Liver (tissue), 9 donors: ENCODE measurements around the gene INO80. TPM values are rescaled to one million over a fixed set of nuclear protein-coding genes. Genes with fewer than 3 reads are reported as not detected.

ENCODE experiments used
- DNase-seq: peaks from one replicate; pipeline ENCODE4 v3.0.0-alpha.2; 2017; ENCODE audit warnings: low spot score
- H3K27ac ChIP-seq, 2 donors: one replicate each; pipeline ENCODE4 v1.7.0; 2013; ENCODE audit warnings: inconsistent platforms in 2 of 2, low read length in 2 of 2, control low read depth in 1 of 2, low read depth in 1 of 2, mild to moderate bottlenecking in 1 of 2
- H3K27me3 ChIP-seq, 4 donors: one replicate each; pipeline versions ENCODE4 v1.6.1 to v1.7.0; 2013; ENCODE audit warnings: low read length in 3 of 4, inconsistent platforms in 1 of 4, mild to moderate bottlenecking in 1 of 4, moderate library complexity in 1 of 4; ENCODE audit not compliant: control insufficient read depth in 4 of 4, insufficient read depth in 4 of 4
- H3K36me3 ChIP-seq, 4 donors: one replicate each; pipeline versions ENCODE4 v1.6.1 to v1.7.0; 2013; ENCODE audit warnings: low read length in 3 of 4, mild to moderate bottlenecking in 3 of 4, low read depth in 1 of 4, moderate library complexity in 1 of 4; ENCODE audit not compliant: control insufficient read depth in 4 of 4, insufficient read depth in 3 of 4
- H3K4me1 ChIP-seq, 4 donors: one replicate each; pipeline versions ENCODE4 v1.6.1 to v1.7.0; 2013; ENCODE audit warnings: low read length in 3 of 4, mild to moderate bottlenecking in 3 of 4, moderate library complexity in 1 of 4; ENCODE audit not compliant: control insufficient read depth in 4 of 4, insufficient read depth in 4 of 4
- H3K4me3 ChIP-seq, 3 donors: one replicate each; pipeline versions ENCODE4 v1.6.1 to v1.7.0; 2013; ENCODE audit warnings: low read length in 3 of 3, control low read depth in 1 of 3, low read depth in 1 of 3, mild to moderate bottlenecking in 1 of 3
- H3K9ac ChIP-seq, 2 donors: one replicate each; pipeline ENCODE4 v1.7.0; 2013; ENCODE audit warnings: low read length in 2 of 2, mild to moderate bottlenecking in 2 of 2, moderate library complexity in 2 of 2, control low read depth in 1 of 2, low read depth in 1 of 2
- H3K9me3 ChIP-seq, 4 donors: one replicate each; pipeline versions ENCODE4 v1.6.1 to v1.7.0; 2013; ENCODE audit warnings: low read length in 3 of 4; ENCODE audit not compliant: control insufficient read depth in 4 of 4
- ATF3 ChIP-seq: IDR thresholded peaks from 2 replicates; pipeline ENCODE4 v1.6.1; 2016; ENCODE audit warnings: antibody characterized with exemption
- EGR1 ChIP-seq, 2 donors: IDR thresholded peaks; 2 replicates each; pipeline ENCODE4 v1.6.1; 2016 to 2018; ENCODE audit warnings: antibody characterized with exemption in 2 of 2, low read depth in 2 of 2
- FOXA1 ChIP-seq: IDR thresholded peaks from 2 replicates; pipeline ENCODE4 v1.6.1; 2016; ENCODE audit warnings: antibody characterized with exemption
- FOXA2 ChIP-seq: IDR thresholded peaks from 2 replicates; pipeline ENCODE4 v1.6.1; 2016; ENCODE audit warnings: antibody characterized with exemption
- GABPA ChIP-seq, 2 donors: IDR thresholded peaks in 1 of 2; conservative IDR thresholded peaks in 1 of 2; 2 replicates each; pipeline ENCODE4 v1.6.1; 2016; ENCODE audit warnings: antibody characterized with exemption in 2 of 2, mild to moderate bottlenecking in 1 of 2, moderate library complexity in 1 of 2
- HNF4A ChIP-seq, 2 donors: conservative IDR thresholded peaks; 2 replicates each; pipeline ENCODE4 v1.6.1; 2016; ENCODE audit warnings: antibody characterized with exemption in 2 of 2, mild to moderate bottlenecking in 2 of 2
- HNF4G ChIP-seq: IDR thresholded peaks from 2 replicates; pipeline ENCODE4 v1.6.1; 2016; ENCODE audit warnings: antibody characterized with exemption
- MAX ChIP-seq: IDR thresholded peaks from 2 replicates; pipeline ENCODE4 v1.6.1; 2016; ENCODE audit warnings: antibody characterized with exemption
- NR2F2 ChIP-seq: IDR thresholded peaks from 2 replicates; pipeline ENCODE4 v1.6.1; 2016; ENCODE audit warnings: antibody characterized with exemption
- RAD21 ChIP-seq, 2 donors: IDR thresholded peaks; 2 replicates each; pipeline ENCODE4 v1.6.1; 2016; ENCODE audit warnings: antibody characterized with exemption in 2 of 2, mild to moderate bottlenecking in 2 of 2
- REST ChIP-seq: IDR thresholded peaks from 2 replicates; pipeline ENCODE4 v1.6.1; 2016; ENCODE audit warnings: antibody characterized with exemption, mild to moderate bottlenecking
- RXRA ChIP-seq, 2 donors: IDR thresholded peaks; 2 replicates each; pipeline ENCODE4 v1.6.1; 2017 to 2018; ENCODE audit warnings: antibody characterized with exemption in 2 of 2, mild to moderate bottlenecking in 1 of 2
- SP1 ChIP-seq: IDR thresholded peaks from 2 replicates; pipeline ENCODE4 v1.6.1; 2018; ENCODE audit warnings: antibody characterized with exemption, mild to moderate bottlenecking
- TAF1 ChIP-seq: conservative IDR thresholded peaks from 2 replicates; pipeline ENCODE4 v1.6.1; 2016; ENCODE audit warnings: antibody characterized with exemption, mild to moderate bottlenecking
- YY1 ChIP-seq: IDR thresholded peaks from 2 replicates; pipeline ENCODE4 v1.6.1; 2016; ENCODE audit warnings: antibody characterized with exemption, mild to moderate bottlenecking
- ZBTB33 ChIP-seq: IDR thresholded peaks from 2 replicates; pipeline ENCODE4 v1.6.1; 2016; ENCODE audit warnings: antibody characterized with exemption
- WGBS: extraction: QIAGEN DNeasy Blood & Tissue Kit; methylation state at CpG from one replicate; pipeline ENCODE4 v1.1.7; 2013; 5-methylcytosine and 5-hydroxymethylcytosine counted together
- polyA plus RNA-seq, 2 donors: library from polyadenylated mRNA; stranded (reverse) in 1 of 2; unstranded in 1 of 2; fragments of 200-250 nt in 1 of 2; fragments of >200 nt in 1 of 2; fragmentation: Nextera tagmentation in 1 of 2; extraction: Ambion mirVana in 1 of 2; gene quantifications; one replicate each; pipeline versions ENCODE4 v1.2.1 to v1.2.3, GENCODE V29; 2013 to 2015
- total RNA-seq, 2 donors: library from RNA; depleted of rRNA; stranded (reverse); fragments of >200 nt; gene quantifications; one replicate each; pipeline ENCODE4 v1.2.3, GENCODE V29; 2014
- donor health status: healthy.
- donor health status: healthy.
- donor health status: healthy.
- donor health status: healthy.
- donor health status: healthy.

The INO80 gene
- total and polyA plus RNA-seq, 4 donors: 3.2 to 19.7 (median 9.4) TPM

- WGBS: 96% methylated on average over 4 of the region's 4 CpGs
- no peak for DNase-seq
- no peak overlapping the region for H3K27ac ChIP-seq
- no peak for TF ChIP-seq ATF3
- no peak for TF ChIP-seq SP1
- H3K36me3 ChIP-seq: peaks cover 10 to 24% (median 17%) of the 10 kb centered on the region in 4 donors
- H3K4me3 ChIP-seq: no peak overlapping the region
- no peak overlapping the region for H3K9ac ChIP-seq
- no peaks in the 10 kb centered on the region for H3K9me3 ChIP-seq
- no peaks in the 10 kb centered on the region for H3K4me1 ChIP-seq
- H3K27me3 ChIP-seq: no peaks in the 10 kb centered on the region
Observed at GRCh38 chr15:41025393-41025792, 90.7 kb downstream of the INO80 start.

GRCh38 chr15:41024885-41025284 is 91.2 kb downstream of the INO80 start:
- TF ChIP-seq GABPA (IDR thresholded peaks at IDR 0.05 in 1 of 2, conservative IDR thresholded peaks at IDR 0.05 in 1 of 2) (no peak), MAX (no peak), RXRA (IDR thresholded peaks at IDR 0.05) (no peak), YY1 (no peak), FOXA1 (no peak), REST (no peak), ATF3 (no peak), NR2F2 (no peak), FOXA2 (no peak), EGR1 (IDR thresholded peaks at IDR 0.05; ENCODE audit: low read depth in 2 of 2) (no peak), HNF4G (no peak), ZBTB33 (no peak), TAF1 (no peak), RAD21 (IDR thresholded peaks at IDR 0.05) (no peak), SP1 (no peak), HNF4A (conservative IDR thresholded peaks at IDR 0.05) (no peak)
- peaks cover 10 to 28% (median 20%) of the 10 kb centered on the region in 4 donors for H3K36me3 ChIP-seq
- DNase-seq: no peak
- no peak overlapping the region for H3K9ac ChIP-seq
- no peak overlapping the region for H3K27ac ChIP-seq
- no peak overlapping the region for H3K4me3 ChIP-seq
- no peaks in the 10 kb centered on the region for H3K9me3 ChIP-seq
- no peaks in the 10 kb centered on the region for H3K27me3 ChIP-seq
- H3K4me1 ChIP-seq: no peaks in the 10 kb centered on the region
- 70% methylated on average over 2 of the region's 2 CpGs for WGBS
